HG02763 (cell line): ENCODE data around the gene CCDC102B.
"Not testable (repeated sequence)": the region's sequence is repeated elsewhere in the genome, so short reads cannot be mapped to it uniquely, and the experiment has no call there.

Source experiments
- ATAC-seq: cut with Tn5 transposase; IDR thresholded peaks from one replicate; pipeline ENCODE4 v1.9.1; 2021; ENCODE audit warnings: mild to moderate bottlenecking, moderate library complexity; ENCODE audit not compliant: unreplicated experiment

Gene CCDC102B

GRCh38 chr18:68797871-68798270 lies at the start of gene CCDC102B:
TSS of gene CCDC102B (plus strand) at chr18:68798080. CDS start at chr18:68836764, 38,684 bp downstream.
- no peak for ATAC-seq

- ATAC-seq, result no peak
Observed at GRCh38 chr18:68757126-68757525, 40.8 kb upstream of the CCDC102B start.

GRCh38 chr18:68759308-68759707 lies 38.6 kb upstream of the CCDC102B start:
- no peak for ATAC-seq

GRCh38 chr18:68763083-68763482 lies 34.8 kb upstream of the CCDC102B start:
- no peak for ATAC-seq

DNA sequence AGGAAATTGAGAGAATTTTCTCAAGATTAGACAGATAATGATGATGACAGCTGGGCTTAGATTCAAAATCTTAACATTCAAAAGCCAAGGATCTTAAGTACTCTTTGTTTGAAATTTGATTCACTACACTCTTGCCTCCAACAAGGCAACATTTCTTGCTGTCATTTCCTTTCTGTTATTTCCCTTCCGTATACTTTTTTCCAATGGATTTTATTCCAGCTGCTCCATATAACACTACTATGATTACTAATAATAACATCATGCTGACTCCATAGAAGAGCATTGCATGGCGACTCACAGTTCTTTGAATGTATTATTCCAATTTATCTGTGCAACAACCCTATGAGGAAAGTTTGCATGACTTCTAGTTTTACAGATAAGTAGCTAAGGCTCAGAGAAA lies 33.9 kb upstream of the CCDC102B start:
- no peak for ATAC-seq

DNA sequence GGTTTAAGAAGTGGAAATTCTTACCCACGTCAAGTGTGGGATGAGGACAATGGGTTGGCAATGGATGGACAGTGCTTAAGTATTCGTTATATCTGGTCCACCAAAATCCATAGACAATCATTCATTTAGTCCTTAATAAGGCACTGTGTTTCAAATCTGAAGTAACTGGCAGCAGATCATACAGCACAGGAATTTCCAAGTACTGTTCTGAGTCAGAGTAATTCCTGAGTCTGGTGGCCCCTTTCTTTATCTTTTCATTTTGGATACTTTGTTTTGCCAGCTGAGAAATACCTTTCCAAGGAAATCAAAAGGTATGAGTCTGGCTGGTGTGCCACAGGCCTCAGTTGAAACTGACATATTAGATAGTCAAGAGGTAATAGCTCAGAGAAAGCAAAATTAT lies 31.4 kb upstream of the CCDC102B start:
- no peak for ATAC-seq

GRCh38 chr18:68769461-68769860 lies 28.4 kb upstream of the CCDC102B start:
- ATAC-seq, result no peak

- no peak for ATAC-seq
Observed at GRCh38 chr18:68772268-68772667, 25.6 kb upstream of the CCDC102B start.

GRCh38 chr18:68778280-68778886 lies 19.5 kb upstream of the CCDC102B start:
- ATAC-seq, result no peak

DNA sequence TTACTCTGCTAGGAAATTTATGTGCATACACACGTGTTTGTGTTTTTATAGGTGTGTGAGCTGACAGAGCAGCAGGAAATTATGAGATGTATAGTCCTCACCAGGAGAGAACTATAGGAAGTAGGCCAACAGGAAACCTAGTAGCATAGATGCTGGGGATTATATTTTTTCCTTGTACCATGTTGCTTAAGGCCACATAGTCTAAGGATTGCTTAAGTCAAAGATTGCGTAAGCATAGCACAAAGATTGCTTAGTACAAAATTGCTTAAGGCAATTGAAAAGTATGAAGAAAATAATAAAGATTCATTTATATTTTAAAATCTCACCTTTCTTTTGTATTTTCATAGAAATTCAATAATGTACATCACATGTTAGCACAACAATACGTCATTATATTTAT lies 18.7 kb upstream of the CCDC102B start:
- no peak for ATAC-seq

GRCh38 chr18:68780802-68781635 lies 16.9 kb upstream of the CCDC102B start:
- no peak for ATAC-seq

DNA sequence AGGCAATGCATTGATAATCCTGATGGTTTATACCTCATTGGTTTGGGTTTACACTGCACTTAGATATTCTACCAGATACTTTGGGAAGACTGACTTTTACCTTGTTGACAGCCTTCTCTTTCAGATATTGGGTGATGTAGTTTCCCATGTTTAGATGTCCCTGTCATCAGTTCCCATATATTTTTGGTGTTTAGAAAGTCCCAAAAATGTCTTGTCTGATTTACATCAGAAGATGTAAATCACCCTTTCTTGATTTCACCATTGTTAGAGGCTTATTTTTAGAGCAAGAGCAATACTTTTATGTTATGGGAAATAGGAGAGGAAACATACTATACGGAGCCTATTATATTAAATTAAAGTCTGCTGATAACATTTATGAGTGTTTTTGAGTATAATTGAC lies 14.4 kb upstream of the CCDC102B start:
- no peak for ATAC-seq

DNA sequence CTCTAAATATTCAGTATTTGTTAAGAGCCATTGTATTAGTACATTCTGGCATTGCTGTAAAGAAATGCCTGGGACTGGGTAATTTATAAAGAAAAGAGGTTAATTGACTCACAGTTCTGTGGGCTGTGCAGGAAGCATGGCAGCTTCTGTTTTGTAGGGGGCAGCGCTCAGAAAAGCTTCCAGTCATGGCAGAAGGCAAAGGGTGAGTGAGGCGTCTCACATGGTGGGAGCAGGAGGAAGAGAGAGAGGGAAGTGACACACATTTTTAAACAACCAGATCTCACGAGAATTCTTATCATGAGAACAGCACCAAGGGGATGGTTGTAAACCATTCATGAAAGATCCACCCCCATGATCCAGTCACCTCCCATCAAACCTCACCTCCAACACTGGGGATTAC lies 13.8 kb upstream of the CCDC102B start:
- ATAC-seq, result no peak

GRCh38 chr18:68790290-68790689 lies 7.6 kb upstream of the CCDC102B start:
- ATAC-seq, result not testable (repeated sequence)

DNA sequence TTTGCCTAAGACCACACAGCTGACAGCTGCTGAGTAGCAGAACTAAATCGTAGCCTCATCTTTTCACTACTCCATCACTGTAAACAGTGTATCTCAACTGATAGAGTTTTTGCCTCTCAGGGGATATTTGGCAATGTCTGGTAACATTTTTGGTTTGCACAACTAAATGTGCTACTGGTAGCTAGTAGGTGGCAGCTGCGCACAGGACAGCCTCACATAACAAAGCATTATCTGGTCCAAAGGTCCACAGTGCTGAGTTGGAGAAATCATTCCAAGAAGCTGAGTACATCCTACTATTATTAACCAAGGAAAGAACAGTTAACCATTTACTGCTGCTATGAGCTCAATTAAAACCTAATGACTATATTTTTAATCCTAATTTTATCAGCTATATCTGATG lies 6.1 kb upstream of the CCDC102B start:
- no peak for ATAC-seq

GRCh38 chr18:68793951-68794350 lies 3.9 kb upstream of the CCDC102B start:
- no peak for ATAC-seq

GRCh38 chr18:68796936-68797690 lies 767 bp upstream of the CCDC102B start:
- ATAC-seq, result no peak

- ATAC-seq, result no peak
Observed at GRCh38 chr18:68800075-68800474, 2.2 kb downstream of the CCDC102B start.

GRCh38 chr18:68803356-68803755 lies 5.5 kb downstream of the CCDC102B start:
- ATAC-seq, result no peak

GRCh38 chr18:68817584-68817983 lies 19.7 kb downstream of the CCDC102B start:
- no peak for ATAC-seq

- no peak for ATAC-seq
Observed at GRCh38 chr18:68818584-68818983, 20.7 kb downstream of the CCDC102B start.

DNA sequence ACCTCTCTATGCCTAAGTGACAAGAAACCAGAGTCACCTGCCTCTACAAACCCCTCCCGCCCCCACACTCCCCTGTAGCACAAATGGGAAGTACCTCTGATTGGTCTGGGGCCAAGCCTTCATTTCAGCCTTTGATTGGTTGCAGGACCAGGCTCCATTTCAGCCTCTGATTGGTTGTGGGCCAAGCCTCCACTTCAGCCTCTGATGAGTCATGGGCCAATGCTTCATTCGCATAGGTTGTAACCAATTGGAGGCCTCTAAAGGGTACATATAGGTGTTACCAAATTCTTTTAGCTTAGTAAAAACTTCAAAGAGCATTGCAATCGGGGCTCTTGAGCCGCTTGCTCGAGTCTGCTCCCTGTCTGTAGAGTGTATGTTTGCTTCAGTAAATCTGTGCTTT lies 25.0 kb downstream of the CCDC102B start:
- ATAC-seq, result no peak
